Astrocyte (in vitro differentiated cells and primary cell): Measurements from ENCODE around the gene RNPC3. TPM values are rescaled to one million over a fixed set of nuclear protein-coding genes. Genes with fewer than 3 reads are reported as not detected.
"Not testable (repeated sequence)": the region's sequence is repeated elsewhere in the genome, so short reads cannot be mapped to it uniquely, and the experiment has no call there.

Experiments
- DNase-seq: peaks from one replicate; pipeline ENCODE4 v3.0.0-alpha.2; 2010; ENCODE audit warnings: low read depth
- FAIRE-seq: peaks from 2 replicates; lab custom pipeline; 2011; peaks lifted over from hg19 to GRCh38; lab: Jason Lieb, UNC
- H2AFZ ChIP-seq: 2 replicates; pipeline ENCODE4 v1.6.0; 2012; ENCODE audit warnings: low read depth, low read length, inconsistent platforms
- H3K27ac ChIP-seq: 2 replicates; pipeline ENCODE4 v1.5.1; 2011; ENCODE audit warnings: low read depth, low read length, inconsistent platforms
- H3K27me3 ChIP-seq: 2 replicates; pipeline ENCODE4 v1.6.0; 2011; ENCODE audit warnings: low read length, inconsistent platforms; ENCODE audit not compliant: insufficient read depth
- H3K36me3 ChIP-seq: 2 replicates; pipeline ENCODE4 v1.5.1; 2011; ENCODE audit warnings: low read length, inconsistent platforms; ENCODE audit not compliant: insufficient read depth
- H3K4me1 ChIP-seq: 2 replicates; pipeline ENCODE4 v1.5.1; 2011; ENCODE audit warnings: low read length, inconsistent platforms; ENCODE audit not compliant: insufficient read depth
- H3K4me2 ChIP-seq: 2 replicates; pipeline ENCODE4 v1.6.0; 2012; ENCODE audit warnings: low read length, inconsistent platforms
- H3K4me3 ChIP-seq: 2 replicates; pipeline ENCODE4 v1.5.1; 2011; ENCODE audit warnings: low read depth, mild to moderate bottlenecking, low read length, inconsistent platforms; ENCODE audit not compliant: insufficient read depth
- H3K79me2 ChIP-seq: 2 replicates; pipeline ENCODE4 v1.6.0; 2012; ENCODE audit warnings: mild to moderate bottlenecking, low read length, inconsistent platforms; ENCODE audit not compliant: insufficient read depth
- H3K9ac ChIP-seq: 2 replicates; pipeline ENCODE4 v1.6.0; 2012; ENCODE audit warnings: mild to moderate bottlenecking, low read length, inconsistent platforms
- H3K9me3 ChIP-seq: 2 replicates; pipeline ENCODE4 v1.5.1; 2012; ENCODE audit warnings: low read depth, mild to moderate bottlenecking, low read length, inconsistent platforms; ENCODE audit not compliant: insufficient read depth
- H4K20me1 ChIP-seq: 2 replicates; pipeline ENCODE4 v1.6.0; 2012; ENCODE audit warnings: low read length, inconsistent platforms; ENCODE audit not compliant: insufficient read depth
- H3K27ac Mint-ChIP-seq: one replicate; pipeline ENCODE4 v1.8.0; 2021; ENCODE audit warnings: mild to moderate bottlenecking, mixed read lengths; ENCODE audit not compliant: unreplicated experiment
- H3K27me3 Mint-ChIP-seq: one replicate; pipeline ENCODE4 v1.8.0; 2021; ENCODE audit warnings: low read depth, mixed read lengths; ENCODE audit not compliant: unreplicated experiment
- H3K36me3 Mint-ChIP-seq: one replicate; pipeline ENCODE4 v1.8.0; 2021; ENCODE audit warnings: low read depth, mixed read lengths; ENCODE audit not compliant: unreplicated experiment
- H3K4me1 Mint-ChIP-seq: one replicate; pipeline ENCODE4 v1.8.0; 2021; ENCODE audit warnings: low read depth, mixed read lengths; ENCODE audit not compliant: unreplicated experiment
- H3K4me3 Mint-ChIP-seq: one replicate; pipeline ENCODE4 v1.8.0; 2021; ENCODE audit warnings: mild to moderate bottlenecking, moderate library complexity, mixed read lengths; ENCODE audit not compliant: unreplicated experiment
- H3K9me3 Mint-ChIP-seq: one replicate; pipeline ENCODE4 v1.8.0; 2021; ENCODE audit warnings: mild to moderate bottlenecking, mixed read lengths; ENCODE audit not compliant: unreplicated experiment
- CTCF ChIP-seq: IDR thresholded peaks from 2 replicates; pipeline ENCODE4 v1.5.1; 2011; ENCODE audit warnings: low read depth, mild to moderate bottlenecking, inconsistent platforms, low read length, moderate library complexity; ENCODE audit not compliant: insufficient read depth
- EZH2 ChIP-seq: IDR thresholded peaks from 2 replicates; pipeline ENCODE4 v1.6.1; 2012; ENCODE audit warnings: mild to moderate bottlenecking, low read length, inconsistent platforms; ENCODE audit not compliant: insufficient read depth
- total RNA-seq: library from RNA; stranded (reverse); gene quantifications from 2 replicates; pipeline ENCODE4 v1.2.1, GENCODE V29; 2021

RNPC3 gene
- total RNA-seq, 1 donor from 2014 or later: 12.7 TPM

DNA sequence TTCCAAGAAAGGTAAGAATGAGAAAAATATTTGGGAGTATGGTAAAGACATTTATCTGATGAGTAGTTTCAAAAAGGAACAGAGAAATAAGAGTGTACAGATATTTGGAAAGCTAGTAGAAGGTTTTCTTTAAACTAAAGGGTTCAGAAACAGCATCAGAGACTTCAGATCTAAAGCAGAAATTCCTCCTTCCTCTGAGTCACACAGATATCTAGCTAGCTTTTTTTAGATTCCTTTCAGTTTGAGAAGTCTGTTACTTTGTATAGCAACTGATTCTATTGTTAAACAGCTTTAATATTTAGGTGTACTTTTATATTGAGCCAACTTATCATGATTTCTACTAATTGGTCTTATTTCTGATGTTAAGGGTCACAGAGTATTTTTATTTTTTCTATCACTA is 50.6 kb downstream of the RNPC3 start:
- Histone ChIP-seq H4K20me1 (no peaks in the 10 kb centered on the region), H3K4me2 (no peak overlapping the region), H3K27me3 (no peaks in the 10 kb centered on the region), H3K9ac (no peak overlapping the region), H2AFZ (no peak overlapping the region), H3K4me3 (no peak overlapping the region), H3K27ac (no peak overlapping the region), H3K36me3 (no peaks in the 10 kb centered on the region), H3K79me2 (no peaks in the 10 kb centered on the region), H3K9me3 (no peaks in the 10 kb centered on the region), H3K4me1 (no peaks in the 10 kb centered on the region)
- H3K36me3 Mint-ChIP-seq: no peaks in the 10 kb centered on the region
- H3K4me3 Mint-ChIP-seq: no peak overlapping the region
- peaks cover 5% of the 10 kb centered on the region for H3K4me1 Mint-ChIP-seq
- H3K27me3 Mint-ChIP-seq: no peaks in the 10 kb centered on the region
- H3K9me3 Mint-ChIP-seq: no peaks in the 10 kb centered on the region
- DNase-seq (no peak), FAIRE-seq (no peak)
- H3K27ac Mint-ChIP-seq: no peak overlapping the region
- TF ChIP-seq CTCF (no peak), EZH2 (no peak)

- H3K4me1 ChIP-seq, H3K4me3 ChIP-seq, H3K27ac ChIP-seq, H3K9me3 ChIP-seq, H3K4me3 Mint-ChIP-seq, H3K9me3 Mint-ChIP-seq, DNase-seq, H3K4me2 ChIP-seq, H3K36me3 ChIP-seq, H3K9ac ChIP-seq, H3K4me1 Mint-ChIP-seq, H3K36me3 Mint-ChIP-seq, H3K27ac Mint-ChIP-seq, H2AFZ ChIP-seq, FAIRE-seq, H3K27me3 Mint-ChIP-seq, H4K20me1 ChIP-seq, H3K79me2 ChIP-seq, H3K27me3 ChIP-seq: not testable (repeated sequence)
These were observed 51.3 kb downstream of the RNPC3 start for GRCh38 chr1:103576784-103577183.

GRCh38 chr1:103582464-103582863 is 57.0 kb downstream of the RNPC3 start:
- no peaks in the 10 kb centered on the region for H3K36me3 Mint-ChIP-seq
- no peak for FAIRE-seq

More at GRCh38 chr1:103582464-103582863, 57.0 kb downstream of the RNPC3 start:
- Histone ChIP-seq H3K79me2 (no peaks in the 10 kb centered on the region), H2AFZ (no peak overlapping the region), H3K36me3 (no peaks in the 10 kb centered on the region), H3K9ac (no peak overlapping the region), H3K9me3 (no peaks in the 10 kb centered on the region), H3K4me3 (no peak overlapping the region), H3K27ac (no peak overlapping the region), H3K4me1 (no peaks in the 10 kb centered on the region), H3K27me3 (no peaks in the 10 kb centered on the region), H3K4me2 (no peak overlapping the region), H4K20me1 (no peaks in the 10 kb centered on the region)
- TF ChIP-seq CTCF: no peak
- TF ChIP-seq EZH2: no peak
- Mint-ChIP-seq H3K9me3 (no peaks in the 10 kb centered on the region), H3K27me3 (no peaks in the 10 kb centered on the region), H3K4me1 (no peaks in the 10 kb centered on the region), H3K27ac (no peak overlapping the region), H3K4me3 (no peak overlapping the region)
- DNase-seq: no peak
